ENCODE data around the gene SLC22A14. TPM values are rescaled to one million over a fixed set of nuclear protein-coding genes. Genes with fewer than 3 reads are reported as not detected.

The SLC22A14 gene
- total RNA-seq, 2 experiments from 2014 or later: not detected

GRCh38 chr3:38353151-38353550 lies 71.1 kb downstream of the SLC22A14 start:
- CTCF ChIA-PET: no interaction called here
- POLR2A ChIA-PET: interaction anchor here (1.2 kb wide), 1 partner anchor 188 kb away, joined by 3 read pairs; the partner anchor contains the start of gene OXSR1
- no peaks in the 10 kb centered on the region for H3K9me3 Mint-ChIP-seq (ENCODE audit: insufficient read depth)

GRCh38 chr3:38354588-38355330 lies 72.7 kb downstream of the SLC22A14 start:
- peaks cover 6% of the 10 kb centered on the region for H3K4me1 Mint-ChIP-seq (ENCODE audit: low read depth)
- no peak overlapping the region for H3K4me3 Mint-ChIP-seq
- no peak for ATAC-seq
- H3K27ac Mint-ChIP-seq: no peak overlapping the region
- CTCF ChIA-PET: interaction anchor here (2.0 kb wide), 1 partner anchor 9 kb away, joined by 13 read pairs; the partner anchor contains the start of gene XYLB
- H3K9me3 Mint-ChIP-seq (ENCODE audit: insufficient read depth): no peaks in the 10 kb centered on the region
- peaks cover 11% of the 10 kb centered on the region for H3K36me3 Mint-ChIP-seq (ENCODE audit: low read depth)
- H3K27me3 Mint-ChIP-seq (ENCODE audit: low read depth): no peaks in the 10 kb centered on the region
- no peak for DNase-seq
- POLR2A ChIA-PET: no interaction called here

More at GRCh38 chr3:38353151-38353550, 71.1 kb downstream of the SLC22A14 start:
- H3K4me1 Mint-ChIP-seq (ENCODE audit: low read depth): peaks cover 8% of the 10 kb centered on the region
- H3K27ac Mint-ChIP-seq: no peak overlapping the region
- peaks cover 8% of the 10 kb centered on the region for H3K36me3 Mint-ChIP-seq (ENCODE audit: low read depth)
- no peak for ATAC-seq
- no peak overlapping the region for H3K4me3 Mint-ChIP-seq
- no peaks in the 10 kb centered on the region for H3K27me3 Mint-ChIP-seq (ENCODE audit: low read depth)
- no peak for DNase-seq

- Mint-ChIP-seq H3K36me3 (ENCODE audit: low read depth) (peaks cover 6% of the 10 kb centered on the region), H3K4me3 (no peak overlapping the region), H3K27me3 (ENCODE audit: low read depth) (no peaks in the 10 kb centered on the region), H3K27ac (no peak overlapping the region), H3K4me1 (ENCODE audit: low read depth) (peaks cover 8% of the 10 kb centered on the region), H3K9me3 (ENCODE audit: insufficient read depth) (no peaks in the 10 kb centered on the region)
- POLR2A ChIA-PET: interaction anchor here (0.7 kb wide), 1 partner anchor 23 kb away, joined by 3 read pairs; no protein-coding TSS in a partner anchor
- ATAC-seq (no peak), DNase-seq (no peak)
- CTCF ChIA-PET: interaction anchor here (1.2 to 1.4 kb wide), 2 partner anchors 13 to 121 kb away, joined by 3 to 4 read pairs; partner anchors contain the start of gene XYLB
Measured at GRCh38 chr3:38359038-38359437, 76.9 kb downstream of the SLC22A14 start.

- Mint-ChIP-seq H3K36me3 (ENCODE audit: low read depth) (peaks cover 10% of the 10 kb centered on the region), H3K4me1 (ENCODE audit: low read depth) (peaks cover 13% of the 10 kb centered on the region), H3K4me3 (no peak overlapping the region), H3K27ac (no peak overlapping the region), H3K9me3 (ENCODE audit: insufficient read depth) (no peaks in the 10 kb centered on the region), H3K27me3 (ENCODE audit: low read depth) (no peaks in the 10 kb centered on the region)
- DNase-seq: no peak
- no peak for ATAC-seq
- CTCF ChIA-PET: interaction anchor here (0.8 kb wide), 1 partner anchor 15 kb away, joined by 3 read pairs; no protein-coding TSS in a partner anchor
- POLR2A ChIA-PET: no interaction called here
Measured at GRCh38 chr3:38360345-38360744, 78.3 kb downstream of the SLC22A14 start.

- Mint-ChIP-seq H3K4me3 (no peak overlapping the region), H3K27ac (no peak overlapping the region), H3K36me3 (ENCODE audit: low read depth) (peaks cover 12% of the 10 kb centered on the region), H3K27me3 (ENCODE audit: low read depth) (no peaks in the 10 kb centered on the region), H3K4me1 (ENCODE audit: low read depth) (peaks cover 13% of the 10 kb centered on the region), H3K9me3 (ENCODE audit: insufficient read depth) (no peaks in the 10 kb centered on the region)
- ATAC-seq (no peak), DNase-seq (no peak)
- ChIA-PET POLR2A (no interaction called here), CTCF (no interaction called here)
Measured at GRCh38 chr3:38361496-38361895, 79.4 kb downstream of the SLC22A14 start.

DNA sequence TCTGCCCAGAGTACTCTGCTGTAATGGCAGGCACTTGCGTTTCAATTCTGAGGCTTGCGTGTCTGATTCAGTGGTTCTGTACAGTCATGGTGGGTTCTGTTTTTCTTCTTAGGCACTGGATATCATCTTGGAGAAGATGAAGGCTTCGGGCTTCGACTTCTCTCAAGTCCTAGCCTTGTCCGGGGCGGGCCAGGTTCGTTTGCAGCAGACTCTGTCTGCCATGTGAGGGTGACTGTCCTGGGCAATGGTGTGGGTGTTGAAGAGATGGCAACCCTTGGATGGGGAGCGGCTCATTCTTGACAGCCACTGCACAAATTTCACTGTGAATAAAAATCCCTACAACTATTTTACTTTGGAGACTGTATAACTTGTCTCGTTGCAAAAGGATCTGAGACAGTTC lies 80.7 kb downstream of the SLC22A14 start:
- CTCF ChIA-PET: no interaction called here
- Mint-ChIP-seq H3K4me1 (ENCODE audit: low read depth) (peaks cover 13% of the 10 kb centered on the region), H3K4me3 (no peak overlapping the region), H3K36me3 (ENCODE audit: low read depth) (peaks cover 12% of the 10 kb centered on the region), H3K9me3 (ENCODE audit: insufficient read depth) (no peaks in the 10 kb centered on the region), H3K27ac (no peak overlapping the region), H3K27me3 (ENCODE audit: low read depth) (no peaks in the 10 kb centered on the region)
- POLR2A ChIA-PET: no interaction called here
- ATAC-seq: no peak
- no peak for DNase-seq

GRCh38 chr3:38364721-38365400 lies 82.8 kb downstream of the SLC22A14 start:
- CTCF ChIA-PET: interaction anchor here (0.8 to 1.3 kb wide), 2 partner anchors 18 to 115 kb away, joined by 5 to 6 read pairs; partner anchors contain the start of gene XYLB
- peaks cover 23% of the 10 kb centered on the region for H3K36me3 Mint-ChIP-seq (ENCODE audit: low read depth)
- peak overlapping the region; percentile 2 for H3K27ac Mint-ChIP-seq
- peaks cover 13% of the 10 kb centered on the region for H3K4me1 Mint-ChIP-seq (ENCODE audit: low read depth)
- no peak overlapping the region for H3K4me3 Mint-ChIP-seq
- DNase-seq: no peak
- no peak for ATAC-seq
- H3K27me3 Mint-ChIP-seq (ENCODE audit: low read depth): no peaks in the 10 kb centered on the region
- H3K9me3 Mint-ChIP-seq (ENCODE audit: insufficient read depth): peaks cover 7% of the 10 kb centered on the region
- POLR2A ChIA-PET: no interaction called here

GRCh38 chr3:38365469-38366062 lies 83.5 kb downstream of the SLC22A14 start:
- ChIA-PET CTCF (interaction anchor here (0.8 to 1.3 kb wide), 2 partner anchors 19 to 115 kb away, joined by 5 to 6 read pairs; partner anchors contain the start of gene XYLB), POLR2A (no interaction called here)
- H3K4me1 Mint-ChIP-seq (ENCODE audit: low read depth): peaks cover 13% of the 10 kb centered on the region
- no peak overlapping the region for H3K27ac Mint-ChIP-seq
- peaks cover 23% of the 10 kb centered on the region for H3K36me3 Mint-ChIP-seq (ENCODE audit: low read depth)
- no peak overlapping the region for H3K4me3 Mint-ChIP-seq
- H3K9me3 Mint-ChIP-seq (ENCODE audit: insufficient read depth): peaks cover 7% of the 10 kb centered on the region
- ATAC-seq (no peak), DNase-seq (no peak)
- H3K27me3 Mint-ChIP-seq (ENCODE audit: low read depth): no peaks in the 10 kb centered on the region

GRCh38 chr3:38366082-38366481 lies 84.0 kb downstream of the SLC22A14 start:
- DNase-seq: no peak
- no peak for ATAC-seq
- CTCF ChIA-PET: no interaction called here
- Mint-ChIP-seq H3K27ac (no peak overlapping the region), H3K36me3 (ENCODE audit: low read depth) (peaks cover 23% of the 10 kb centered on the region), H3K9me3 (ENCODE audit: insufficient read depth) (peaks cover 7% of the 10 kb centered on the region), H3K27me3 (ENCODE audit: low read depth) (no peaks in the 10 kb centered on the region), H3K4me1 (ENCODE audit: low read depth) (peaks cover 13% of the 10 kb centered on the region), H3K4me3 (no peak overlapping the region)
- POLR2A ChIA-PET: no interaction called here

DNA sequence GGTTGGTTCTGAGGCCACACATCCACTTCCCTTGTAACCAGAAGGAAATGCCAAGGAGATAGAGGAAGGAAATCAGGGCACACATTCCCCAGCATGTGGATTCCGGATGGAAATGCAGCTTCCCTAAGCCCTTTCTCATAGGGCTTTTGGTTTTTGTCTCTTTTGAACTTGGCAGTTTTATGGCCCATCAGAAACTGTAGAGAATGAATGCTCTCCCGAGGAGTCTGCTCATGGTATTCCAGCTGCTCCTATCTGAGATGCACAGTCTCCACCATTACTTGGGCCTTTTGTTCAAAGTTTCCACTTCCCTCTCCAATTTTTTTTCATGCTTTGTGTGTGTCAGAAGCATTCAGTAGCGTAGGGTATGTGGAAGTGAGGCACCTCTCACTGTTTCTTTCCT lies 85.7 kb downstream of the SLC22A14 start:
- POLR2A ChIA-PET: no interaction called here
- no peak overlapping the region for H3K4me3 Mint-ChIP-seq
- ATAC-seq (no peak), DNase-seq (no peak)
- H3K9me3 Mint-ChIP-seq (ENCODE audit: insufficient read depth): peaks cover 7% of the 10 kb centered on the region
- H3K27ac Mint-ChIP-seq: no peak overlapping the region
- peaks cover 25% of the 10 kb centered on the region for H3K36me3 Mint-ChIP-seq (ENCODE audit: low read depth)
- peaks cover 17% of the 10 kb centered on the region for H3K4me1 Mint-ChIP-seq (ENCODE audit: low read depth)
- H3K27me3 Mint-ChIP-seq (ENCODE audit: low read depth): peaks cover under 1% of the 10 kb centered on the region
- CTCF ChIA-PET: interaction anchor here (1.5 kb wide), 2 partner anchors 112 to 393 kb away, joined by 4 to 7 read pairs; no protein-coding TSS in a partner anchor
